SH-SY5Y (cell line): ENCODE data around the gene OR12D2.

Source experiments
- GATA2 ChIP-seq: IDR thresholded peaks from 2 replicates; pipeline ENCODE4 v1.6.1; 2011; ENCODE audit warnings: mild to moderate bottlenecking, low read depth, low read length
- GATA3 ChIP-seq: IDR thresholded peaks from 2 replicates; pipeline ENCODE4 v1.6.1; 2011; ENCODE audit warnings: low read depth, mild to moderate bottlenecking, low read length, moderate library complexity

Gene OR12D2, protein sequence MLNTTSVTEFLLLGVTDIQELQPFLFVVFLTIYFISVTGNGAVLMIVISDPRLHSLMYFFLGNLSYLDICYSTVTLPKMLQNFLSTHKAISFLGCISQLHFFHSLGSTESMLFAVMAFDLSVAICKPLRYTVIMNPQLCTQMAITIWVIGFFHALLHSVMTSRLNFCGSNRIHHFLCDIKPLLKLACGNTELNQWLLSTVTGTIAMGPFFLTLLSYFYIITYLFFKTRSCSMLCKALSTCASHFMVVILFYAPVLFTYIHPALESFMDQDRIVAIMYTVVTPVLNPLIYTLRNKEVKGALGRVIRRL

DNA sequence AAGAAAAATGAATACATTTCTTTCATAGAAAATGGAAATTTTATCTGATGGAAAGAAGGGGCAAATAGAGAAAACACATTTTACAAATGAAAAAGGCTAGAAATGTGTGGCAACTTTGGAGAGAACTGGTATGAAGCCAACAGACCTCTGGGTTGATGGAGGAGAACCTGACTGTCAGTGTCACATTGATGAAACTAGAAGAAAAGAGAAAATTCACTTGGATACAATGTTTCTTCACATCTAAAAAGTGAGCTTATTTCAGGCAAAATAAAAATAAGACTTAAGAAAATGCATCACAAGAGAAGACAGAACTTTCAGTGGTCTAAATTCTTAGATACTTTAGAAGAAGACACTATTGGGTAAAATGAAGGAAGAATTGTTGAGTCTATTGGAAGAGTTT is at the start of gene OR12D2:
Gene OR12D2, plus strand, starts transcription at position 301 of the 400 bp plus-strand sequence. CDS start 1,069 bp downstream, outside the sequence.
- TF ChIP-seq GATA2, result no peak
- TF ChIP-seq GATA3, result no peak

DNA sequence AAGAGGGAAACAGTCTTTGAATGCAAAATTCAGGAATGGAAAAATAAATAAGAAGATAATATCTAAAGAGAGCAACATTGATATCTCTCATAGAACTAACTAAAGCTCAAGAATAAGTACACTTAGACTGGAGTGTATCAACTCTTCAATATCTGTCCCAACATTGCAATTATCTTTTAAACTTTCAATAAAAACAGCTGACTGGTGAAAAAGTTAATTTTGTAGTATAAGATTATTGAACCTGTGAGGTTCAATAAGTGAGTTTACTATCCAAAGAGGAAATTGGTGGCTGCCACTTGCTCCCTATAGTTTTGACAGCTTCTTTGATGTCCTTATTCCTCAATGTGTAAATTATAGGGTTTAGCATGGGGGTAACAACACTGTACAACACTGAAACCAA is 40.5 kb upstream of the OR12D2 start:
- TF ChIP-seq GATA3 (no peak), GATA2 (no peak)

DNA sequence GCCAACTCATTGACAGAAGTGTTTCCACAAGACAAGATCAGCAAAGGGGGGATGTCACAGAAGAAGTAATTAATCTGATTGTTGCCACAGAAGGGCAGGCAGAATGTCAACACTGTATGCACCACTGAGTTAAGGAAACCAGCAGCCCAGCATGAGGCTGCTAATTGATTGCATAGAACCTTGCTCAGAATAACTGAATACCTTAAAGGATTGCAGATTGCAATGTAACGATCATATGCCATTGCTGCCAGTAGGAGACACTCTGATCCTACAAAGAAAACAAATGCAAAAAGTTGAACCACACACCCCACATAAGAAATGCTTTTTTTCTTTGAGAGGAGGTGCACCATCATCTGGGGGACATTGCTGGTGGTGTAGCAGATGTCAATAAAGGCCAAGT is 39.8 kb upstream of the OR12D2 start:
- TF ChIP-seq GATA3 (no peak), GATA2 (no peak)

DNA sequence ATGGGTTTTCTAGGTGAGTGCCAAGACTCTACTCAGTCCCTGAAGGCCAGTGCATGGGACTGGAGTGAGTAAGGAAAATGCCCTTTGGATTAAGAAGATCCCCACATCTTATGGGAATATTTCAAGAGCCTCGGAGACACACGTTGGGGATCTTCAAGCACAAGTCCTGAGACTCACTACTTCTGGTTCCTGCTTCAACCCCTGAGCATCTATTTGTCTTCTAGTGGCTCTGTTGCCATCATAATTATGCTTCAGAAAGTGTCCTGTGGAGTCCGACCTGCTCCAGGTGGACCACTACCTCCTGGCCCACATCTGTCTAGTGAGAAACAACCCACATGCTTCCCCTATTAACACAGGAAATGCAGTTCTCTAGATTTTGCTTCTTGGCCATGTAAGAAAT is 26.7 kb upstream of the OR12D2 start, which contains the start of gene OR5V1:
Gene OR5V1, minus strand, starts transcription at position 101 of the 400 bp plus-strand sequence. CDS start 12,670 bp downstream, outside the sequence.
- TF ChIP-seq GATA3 (no peak), GATA2 (no peak)

DNA sequence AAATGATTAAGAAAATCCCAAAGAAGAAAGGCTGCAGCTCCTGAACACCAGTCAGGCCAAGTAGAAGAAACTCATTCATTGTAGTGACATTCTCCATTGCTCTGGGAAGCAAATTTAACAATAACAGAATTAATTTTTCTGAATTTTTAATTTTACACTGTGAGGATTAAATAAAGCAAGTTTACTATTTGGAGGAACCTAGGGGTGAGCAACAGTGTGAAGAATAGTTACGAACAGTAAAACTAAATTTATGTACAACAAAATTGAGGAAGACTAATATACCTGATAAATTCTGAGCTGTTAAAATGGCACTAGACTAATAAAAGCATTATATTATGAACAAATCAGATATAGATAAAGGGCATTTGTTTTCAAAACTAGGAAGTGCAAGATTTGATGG is 20.2 kb upstream of the OR12D2 start, which contains the start of gene OR12D3:
Gene OR12D3, minus strand, starts transcription at position 101 of the 400 bp plus-strand sequence. Its CDS starts 4 bp downstream, at position 97.
- TF ChIP-seq GATA3 (no peak), GATA2 (no peak)

DNA sequence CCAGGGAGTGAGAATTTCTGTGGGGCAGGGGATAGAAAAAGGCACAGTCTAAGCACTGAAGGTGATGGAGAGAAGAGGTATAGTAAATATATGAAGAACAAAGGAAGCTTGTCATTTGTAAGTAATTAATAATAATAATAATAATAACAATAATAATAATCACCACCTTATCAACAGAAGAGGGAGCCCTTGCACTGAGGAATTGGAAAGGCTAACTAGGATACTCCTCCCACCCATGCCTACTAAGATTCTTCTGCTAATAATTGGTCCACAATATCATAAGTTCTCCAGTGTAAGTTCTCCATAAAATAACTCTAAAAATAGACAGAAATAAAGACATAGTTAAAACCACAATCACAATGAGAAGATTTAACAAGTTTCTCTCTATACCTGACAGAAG is 19.4 kb upstream of the OR12D2 start:
- no peak for TF ChIP-seq GATA3
- no peak for TF ChIP-seq GATA2

DNA sequence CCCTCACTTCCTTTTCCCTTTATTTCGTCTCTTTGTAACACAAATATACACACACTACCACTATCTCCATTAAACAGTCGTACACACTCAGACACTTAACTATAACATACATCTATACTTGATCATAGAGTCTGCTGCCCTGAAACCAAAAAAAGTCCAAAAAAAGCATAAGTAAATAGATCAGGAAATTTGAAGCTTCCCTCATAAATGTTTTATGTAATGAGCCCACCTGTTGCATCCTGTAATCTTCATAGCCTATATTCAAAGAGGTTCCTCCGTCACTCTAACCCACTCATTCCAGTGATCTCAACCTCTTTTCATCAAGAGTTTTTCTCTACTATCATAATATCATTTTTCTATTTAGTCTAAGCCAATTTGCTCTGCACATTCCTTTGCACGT is 6.9 kb upstream of the OR12D2 start:
- TF ChIP-seq GATA2 (no peak), GATA3 (no peak)

DNA sequence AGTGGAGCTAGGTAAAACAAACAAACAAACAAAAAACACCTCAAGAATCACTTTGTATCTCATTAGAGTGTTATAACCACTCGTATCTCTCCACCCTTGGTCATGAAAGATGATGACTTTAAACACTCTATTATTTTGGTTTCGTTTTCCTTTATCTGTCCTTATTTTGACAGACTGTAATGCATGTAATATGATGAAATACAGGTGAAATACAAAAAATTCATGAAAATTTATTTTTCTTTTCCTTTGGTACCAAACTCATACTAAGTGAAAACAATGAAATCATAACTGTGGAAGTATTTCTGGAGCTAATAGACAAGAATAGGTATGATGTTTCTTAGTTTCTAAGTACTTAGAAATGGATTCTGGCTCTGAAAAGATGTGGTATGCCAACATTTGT is 4.1 kb downstream of the OR12D2 start:
- TF ChIP-seq GATA2 (no peak), GATA3 (no peak)

DNA sequence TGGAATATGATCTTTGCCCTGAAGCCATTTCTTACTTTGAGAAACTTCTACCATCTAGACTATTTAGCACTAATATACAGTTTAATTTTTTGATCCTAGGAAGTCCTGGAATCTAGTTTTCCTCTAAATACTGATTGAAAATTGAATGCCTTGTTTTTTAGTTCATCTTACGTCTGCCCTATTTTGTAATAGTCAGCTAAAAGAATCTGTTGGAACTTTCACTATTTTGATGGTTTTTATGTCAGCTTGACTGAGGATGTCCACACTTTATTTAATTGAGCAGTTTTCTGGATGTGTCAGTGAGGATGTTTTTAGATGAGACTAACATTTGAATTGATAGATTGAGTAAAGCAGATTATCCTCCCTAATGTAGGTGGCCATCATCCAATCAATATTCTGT is 8.4 kb downstream of the OR12D2 start:
- no peak for TF ChIP-seq GATA3

DNA sequence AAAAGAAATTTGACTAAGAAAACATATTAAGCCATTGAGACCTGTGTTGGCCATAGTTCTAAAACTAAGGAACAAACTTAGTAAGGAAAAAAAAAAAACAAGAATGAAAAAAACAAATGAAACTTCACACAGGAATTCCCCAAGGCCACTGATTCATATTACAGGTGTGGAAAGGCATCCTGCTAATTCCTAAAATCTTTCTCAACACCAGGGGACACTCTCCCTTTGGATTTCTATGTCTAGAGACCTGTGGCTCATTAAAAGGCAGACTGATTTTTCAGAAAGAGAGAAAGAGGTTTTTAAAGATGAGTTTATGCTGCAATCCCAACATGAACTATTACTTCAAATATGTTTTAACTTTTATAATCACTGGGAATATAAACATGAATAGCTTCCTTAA is 19.2 kb downstream of the OR12D2 start, which contains the start of gene OR12D1:
Gene OR12D1, plus strand, starts transcription at position 341 of the 400 bp plus-strand sequence.
- no peak for TF ChIP-seq GATA3
- no peak for TF ChIP-seq GATA2

DNA sequence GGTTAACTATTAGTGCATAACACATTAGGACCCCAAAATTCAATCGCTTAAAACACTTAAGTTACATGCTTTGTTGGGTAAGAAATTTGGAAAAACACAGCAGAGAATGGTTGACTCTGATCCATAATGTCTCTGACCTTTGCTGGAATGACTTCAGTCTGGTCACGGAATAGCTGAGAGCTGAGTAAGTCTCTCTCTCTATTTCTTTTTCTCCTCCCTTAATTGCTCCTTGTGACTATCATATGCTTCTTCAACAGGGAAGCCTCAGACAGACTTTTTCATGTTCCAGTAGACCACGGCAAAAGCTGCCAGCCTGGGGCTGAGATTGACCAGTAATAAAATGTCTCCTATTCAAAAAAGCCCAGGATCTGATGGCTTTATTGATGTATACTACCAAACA is 24.1 kb downstream of the OR12D2 start:
- no peak for TF ChIP-seq GATA2
- no peak for TF ChIP-seq GATA3

DNA sequence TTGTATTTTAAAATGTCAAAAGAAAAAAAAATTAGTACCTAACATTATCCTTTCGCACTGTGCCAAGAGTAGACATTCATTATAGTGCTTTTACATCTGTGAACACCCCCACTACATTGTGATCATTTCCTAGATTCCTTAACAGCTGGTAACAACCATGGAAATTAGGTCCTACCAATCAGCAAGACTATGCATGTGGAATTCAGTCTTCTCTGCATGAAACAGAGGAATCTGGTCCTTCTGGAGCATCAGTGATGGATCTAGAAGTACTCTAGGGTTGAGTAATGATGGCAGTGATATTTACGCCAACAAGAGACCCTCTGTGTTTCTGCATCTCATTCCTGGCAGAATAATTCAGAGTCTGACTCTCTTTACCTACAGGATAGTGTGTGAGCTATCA is 28.7 kb downstream of the OR12D2 start:
- no peak for TF ChIP-seq GATA2
- TF ChIP-seq GATA3, result no peak

DNA sequence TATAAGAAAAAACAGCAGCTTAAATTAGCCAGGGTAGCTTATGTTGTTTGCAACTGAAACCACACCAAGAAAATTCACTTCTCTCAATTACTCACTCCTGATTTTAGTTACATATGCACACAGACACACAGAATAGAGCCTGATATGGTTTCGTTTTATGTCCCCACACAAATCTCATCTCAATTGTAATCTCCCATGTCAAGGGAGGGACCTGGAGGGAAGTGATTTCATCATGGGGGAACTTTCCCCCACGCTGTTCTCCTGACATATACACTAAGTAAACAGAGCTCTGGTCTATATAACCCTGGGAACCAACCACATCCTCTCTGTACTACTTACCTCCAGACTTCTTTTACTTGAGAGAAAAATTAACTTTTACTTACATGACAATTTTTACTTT is 29.1 kb downstream of the OR12D2 start:
- TF ChIP-seq GATA3 (no peak), GATA2 (no peak)

DNA sequence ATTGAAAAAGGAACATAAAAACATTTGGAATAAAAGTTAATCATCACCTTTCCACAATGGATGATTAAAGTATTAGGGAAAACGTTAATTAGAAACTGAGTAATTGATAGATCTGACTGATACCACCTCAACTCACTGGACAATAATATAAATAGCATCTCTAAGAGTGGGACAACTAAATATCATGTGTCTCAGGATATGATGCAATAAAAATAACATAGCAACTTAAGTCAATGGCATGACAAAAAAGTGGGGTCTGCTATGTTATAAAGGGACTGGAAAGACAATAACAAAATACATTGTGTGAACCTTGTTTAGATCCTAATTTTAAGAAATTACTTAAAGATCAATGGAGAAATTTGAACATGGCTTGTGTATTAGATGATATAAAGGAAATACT is 29.6 kb downstream of the OR12D2 start:
- TF ChIP-seq GATA2 (no peak), GATA3 (no peak)

DNA sequence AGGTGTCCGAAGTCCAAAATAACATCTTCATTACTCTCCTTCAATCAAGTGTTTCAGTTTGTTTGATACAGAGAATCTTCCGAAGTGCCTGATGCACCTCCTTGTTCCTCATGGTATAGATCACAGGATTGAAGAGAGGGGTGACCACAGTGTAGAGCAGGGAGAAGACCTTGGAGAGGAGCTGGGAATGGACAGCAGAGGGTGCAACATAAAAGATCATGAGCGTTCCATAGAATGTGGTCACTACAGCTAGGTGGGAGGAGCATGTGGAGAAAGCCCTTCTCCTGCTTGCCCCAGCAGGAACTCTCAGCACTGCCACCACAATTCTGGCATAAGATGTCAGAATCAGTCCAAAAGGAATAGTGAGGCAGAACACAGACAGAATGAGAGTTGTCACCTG is 31.2 kb downstream of the OR12D2 start:
- no peak for TF ChIP-seq GATA2
- TF ChIP-seq GATA3, result no peak
